Hepatocyte (in vitro differentiated cells): ENCODE results near the gene EXD3. TPM values are rescaled to one million over a fixed set of nuclear protein-coding genes. Genes with fewer than 3 reads are reported as not detected.
A peak's percentile ranks its signal among the peaks of the same experiment; 100 is the strongest.

ENCODE experiments used
- DNase-seq: peaks from one replicate; pipeline ENCODE4 v3.0.0-alpha.2; 2016; ENCODE audit warnings: low spot score
- H2AFZ ChIP-seq: fragments of 200-600 bp; sonication (generic); 2 replicates; pipeline ENCODE4 v1.6.0; 2016; ENCODE audit warnings: antibody characterized with exemption, mild to moderate bottlenecking
- H3K27ac ChIP-seq: fragments of 200-600 bp; sonication (generic); 2 replicates; pipeline ENCODE4 v1.5.1; 2016; ENCODE audit warnings: mild to moderate bottlenecking
- H3K27me3 ChIP-seq: fragments of 200-600 bp; sonication (generic); 2 replicates; pipeline ENCODE4 v1.6.1; 2016
- H3K36me3 ChIP-seq: fragments of 200-600 bp; sonication (generic); replicated peaks from 2 replicates; pipeline ENCODE4 v1.5.1; 2016; ENCODE audit warnings: low read depth; ENCODE audit not compliant: insufficient read depth
- H3K4me1 ChIP-seq: fragments of 200-600 bp; sonication (generic); 2 replicates; pipeline ENCODE4 v1.5.1; 2016; ENCODE audit warnings: mild to moderate bottlenecking, moderate library complexity; ENCODE audit not compliant: insufficient read depth
- H3K4me2 ChIP-seq: fragments of 200-600 bp; sonication (generic); 2 replicates; pipeline ENCODE4 v1.6.0; 2016
- H3K4me3 ChIP-seq: fragments of 200-600 bp; sonication (generic); 2 replicates; pipeline ENCODE4 v1.5.1; 2016; ENCODE audit warnings: mild to moderate bottlenecking
- H3K79me2 ChIP-seq: fragments of 200-600 bp; sonication (generic); 2 replicates; pipeline ENCODE4 v1.6.0; 2017; ENCODE audit warnings: mild to moderate bottlenecking
- H3K9me2 ChIP-seq: fragments of 200-600 bp; sonication (generic); replicated peaks from 2 replicates; pipeline ENCODE4 v1.6.0; 2017; ENCODE audit warnings: mild to moderate bottlenecking; ENCODE audit not compliant: insufficient read depth
- H3K9me3 ChIP-seq: fragments of 200-600 bp; sonication (generic); 2 replicates; pipeline ENCODE4 v1.5.1; 2016; ENCODE audit warnings: low read depth, mild to moderate bottlenecking
- H4K20me1 ChIP-seq: fragments of 200-600 bp; sonication (generic); 2 replicates; pipeline ENCODE4 v1.6.0; 2016; ENCODE audit warnings: mild to moderate bottlenecking; ENCODE audit not compliant: insufficient read depth, poor library complexity, severe bottlenecking
- CTCF ChIP-seq: fragments of 200-600 bp; sonication (generic); IDR thresholded peaks from 2 replicates; pipeline ENCODE4 v1.5.1; 2016; ENCODE audit warnings: antibody characterized with exemption, mild to moderate bottlenecking; ENCODE audit not compliant: poor library complexity
- EZH2 ChIP-seq: fragments of 200-600 bp; sonication (generic); IDR thresholded peaks from 2 replicates; pipeline ENCODE4 v1.6.1; 2016; ENCODE audit warnings: antibody characterized with exemption, mild to moderate bottlenecking, borderline replicate concordance
- EZH2phosphoT487 ChIP-seq: fragments of 200-600 bp; sonication (generic); IDR thresholded peaks from one replicate; pipeline ENCODE4 v1.6.1; 2018; ENCODE audit warnings: antibody characterized with exemption, mild to moderate bottlenecking, low read depth, moderate library complexity; ENCODE audit not compliant: unreplicated experiment, severe bottlenecking
- WGBS: methylation state at CpG from one replicate; pipeline ENCODE4 v1.1.6; 2016; ENCODE audit warnings: low lambda C conversion rate; ENCODE audit errors: missing lambda C conversion rate; 5-methylcytosine and 5-hydroxymethylcytosine counted together
- polyA plus RNA-seq: library from polyadenylated mRNA; unstranded; fragments of >200 nt; fragmentation: Nextera tagmentation; extraction: Ambion mirVana; gene quantifications from 2 replicates; pipeline ENCODE4 v1.2.1, GENCODE V29; 2016
- total RNA-seq: library from RNA; depleted of rRNA; stranded (reverse); fragments of >200 nt; gene quantifications from 2 replicates; pipeline ENCODE4 v1.2.3, GENCODE V29; 2014

EXD3 gene
- total and polyA plus RNA-seq, 2 experiments from 2014 or later = 11.8 to 21.6 TPM

- Histone ChIP-seq H3K27ac (peak overlapping the region; percentile 75), H3K4me1 (peaks cover 43% of the 10 kb centered on the region), H3K4me3 (no peak overlapping the region), H3K4me2 (no peak overlapping the region), H3K79me2 (no peaks in the 10 kb centered on the region), H4K20me1 (no peaks in the 10 kb centered on the region), H3K9me2 (no peaks in the 10 kb centered on the region), H2AFZ (no peak overlapping the region), H3K9me3 (no peaks in the 10 kb centered on the region), H3K36me3 (no peaks in the 10 kb centered on the region), H3K27me3 (no peaks in the 10 kb centered on the region)
- WGBS = 90% methylated on average over 20 of the region's 20 CpGs
- no peak for TF ChIP-seq CTCF
- TF ChIP-seq EZH2phosphoT487 = no peak
- no peak for TF ChIP-seq EZH2
- DNase-seq = peak; percentile 29
These were observed 112.5 kb downstream of the EXD3 start for GRCh38 chr9:137310189-137311052.

GRCh38 chr9:137309368-137310188 is 113.4 kb downstream of the EXD3 start:
- Histone ChIP-seq H3K4me1 (peaks cover 35% of the 10 kb centered on the region), H3K36me3 (no peaks in the 10 kb centered on the region), H3K27ac (no peak overlapping the region), H3K27me3 (no peaks in the 10 kb centered on the region), H3K4me3 (no peak overlapping the region), H3K9me2 (no peaks in the 10 kb centered on the region), H4K20me1 (no peaks in the 10 kb centered on the region), H3K9me3 (no peaks in the 10 kb centered on the region), H2AFZ (no peak overlapping the region), H3K79me2 (no peaks in the 10 kb centered on the region), H3K4me2 (no peak overlapping the region)
- TF ChIP-seq CTCF (no peak), EZH2phosphoT487 (no peak), EZH2 (no peak)
- DNase-seq = no peak
- 92% methylated on average over 15 of the region's 15 CpGs for WGBS

GRCh38 chr9:137308057-137308619 is 114.8 kb downstream of the EXD3 start:
- H3K4me3 ChIP-seq = no peak overlapping the region
- H2AFZ ChIP-seq = no peak overlapping the region
- 56% methylated on average over 17 of the region's 20 CpGs for whole genome bisulfite sequencing
- H3K9me3 ChIP-seq = no peaks in the 10 kb centered on the region
- TF ChIP-seq CTCF = no peak
- TF ChIP-seq EZH2phosphoT487 = no peak
- TF ChIP-seq EZH2 = no peak
- H3K27me3 ChIP-seq = no peaks in the 10 kb centered on the region
- H4K20me1 ChIP-seq = no peaks in the 10 kb centered on the region
- no peaks in the 10 kb centered on the region for H3K79me2 ChIP-seq
- DNase-seq = peak; percentile 26
- H3K9me2 ChIP-seq = no peaks in the 10 kb centered on the region
- H3K4me2 ChIP-seq = no peak overlapping the region
- H3K27ac ChIP-seq = no peak overlapping the region
- no peaks in the 10 kb centered on the region for H3K36me3 ChIP-seq
- peaks cover 23% of the 10 kb centered on the region for H3K4me1 ChIP-seq
